AG09309 (cell line): Measurements from ENCODE around the gene PGC.
"Not testable (repeated sequence)": the region's sequence is repeated elsewhere in the genome, so short reads cannot be mapped to it uniquely, and the experiment has no call there.

Source experiments
- DNase-seq: peaks from one replicate; pipeline ENCODE4 v3.0.0-alpha.2; 2010; ENCODE audit warnings: low read depth
- H3K4me3 ChIP-seq: 2 replicates; pipeline ENCODE4 v1.5.1; 2011; ENCODE audit warnings: mild to moderate bottlenecking, low read depth, low read length, moderate library complexity; ENCODE audit not compliant: control insufficient read depth
- TF ChIP-seq, protein P1 (sequence below): IDR thresholded peaks from 2 replicates; pipeline ENCODE4 v1.5.1; 2011; ENCODE audit warnings: mild to moderate bottlenecking, low read depth, low read length, inconsistent platforms; ENCODE audit not compliant: insufficient read depth, control insufficient read depth; ENCODE audit errors: missing control alignments

Gene PGC

GRCh38 chr6:41768545-41769308 lies 21.5 kb upstream of the PGC start:
- no peak overlapping the region for H3K4me3 ChIP-seq
- TF ChIP-seq, protein P1, sequence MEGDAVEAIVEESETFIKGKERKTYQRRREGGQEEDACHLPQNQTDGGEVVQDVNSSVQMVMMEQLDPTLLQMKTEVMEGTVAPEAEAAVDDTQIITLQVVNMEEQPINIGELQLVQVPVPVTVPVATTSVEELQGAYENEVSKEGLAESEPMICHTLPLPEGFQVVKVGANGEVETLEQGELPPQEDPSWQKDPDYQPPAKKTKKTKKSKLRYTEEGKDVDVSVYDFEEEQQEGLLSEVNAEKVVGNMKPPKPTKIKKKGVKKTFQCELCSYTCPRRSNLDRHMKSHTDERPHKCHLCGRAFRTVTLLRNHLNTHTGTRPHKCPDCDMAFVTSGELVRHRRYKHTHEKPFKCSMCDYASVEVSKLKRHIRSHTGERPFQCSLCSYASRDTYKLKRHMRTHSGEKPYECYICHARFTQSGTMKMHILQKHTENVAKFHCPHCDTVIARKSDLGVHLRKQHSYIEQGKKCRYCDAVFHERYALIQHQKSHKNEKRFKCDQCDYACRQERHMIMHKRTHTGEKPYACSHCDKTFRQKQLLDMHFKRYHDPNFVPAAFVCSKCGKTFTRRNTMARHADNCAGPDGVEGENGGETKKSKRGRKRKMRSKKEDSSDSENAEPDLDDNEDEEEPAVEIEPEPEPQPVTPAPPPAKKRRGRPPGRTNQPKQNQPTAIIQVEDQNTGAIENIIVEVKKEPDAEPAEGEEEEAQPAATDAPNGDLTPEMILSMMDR: no peak
- DNase-seq: no peak

DNA sequence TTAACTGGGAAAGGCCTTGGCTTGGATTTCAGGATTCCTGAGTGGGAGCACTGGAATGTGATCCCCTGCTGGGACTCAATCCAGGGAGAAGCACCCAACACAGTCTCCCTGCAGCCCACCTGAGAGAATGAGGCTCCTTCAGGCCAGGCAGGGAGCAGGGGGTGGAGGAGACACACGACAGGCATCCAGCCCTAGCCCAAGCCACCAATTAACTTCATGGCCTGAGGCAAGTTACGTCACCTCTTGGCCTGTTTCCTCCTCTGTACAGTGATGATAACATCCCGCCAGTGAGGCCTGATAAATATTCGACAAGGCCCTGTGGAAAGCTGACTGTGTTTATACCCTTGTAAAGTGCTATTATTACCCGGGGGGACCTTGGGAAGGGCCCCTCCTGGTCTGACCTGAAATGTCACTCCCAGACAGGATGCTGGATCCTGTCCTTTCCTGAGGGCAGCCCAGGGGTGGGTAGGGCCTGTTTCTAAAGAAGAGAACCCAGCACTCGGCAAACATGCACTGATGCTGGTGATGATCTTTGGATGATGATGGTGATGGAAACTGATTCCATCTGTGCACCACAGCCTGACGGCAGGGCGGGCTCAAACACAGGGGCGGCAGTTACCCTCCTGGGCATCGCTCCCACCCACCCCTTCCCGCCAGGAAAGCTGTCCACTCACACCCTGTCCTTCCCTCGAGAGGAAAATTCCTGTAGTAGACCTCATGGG lies 20.1 kb upstream of the PGC start:
- peak; percentile 75 for DNase-seq
- TF ChIP-seq, protein P1: no peak
- H3K4me3 ChIP-seq: no peak overlapping the region

DNA sequence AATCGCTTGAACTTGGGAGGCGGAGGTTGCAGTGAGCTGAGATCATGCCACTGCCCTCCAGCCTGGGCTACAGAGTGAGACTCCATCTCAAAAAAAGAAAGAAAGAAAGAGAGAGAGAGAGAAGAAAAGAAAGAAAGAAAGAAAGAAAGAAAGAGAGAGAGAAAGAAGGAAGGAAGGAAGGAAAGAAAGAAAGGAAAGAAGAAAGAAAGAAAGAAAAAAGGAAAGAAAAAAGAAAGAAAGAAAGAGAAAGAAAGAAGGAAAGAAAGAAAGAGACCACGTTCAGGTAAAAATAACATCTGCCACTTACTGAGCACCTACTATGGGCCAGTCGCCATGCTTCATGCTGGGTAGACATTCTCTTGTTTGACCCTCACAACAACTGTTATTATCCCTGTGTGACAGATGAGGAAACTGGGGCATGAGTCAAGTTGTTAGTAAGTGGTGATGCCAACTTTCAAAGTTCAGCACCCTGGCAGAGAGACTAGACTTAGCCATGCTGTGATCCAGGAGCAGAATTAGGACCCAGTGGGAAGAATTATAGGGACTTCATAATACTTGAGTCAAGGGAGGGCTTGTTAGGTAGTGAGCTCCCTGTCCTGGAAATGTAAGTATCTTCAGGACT lies 19.0 kb upstream of the PGC start:
- DNase-seq, H3K4me3 ChIP-seq: not testable (repeated sequence)

DNA sequence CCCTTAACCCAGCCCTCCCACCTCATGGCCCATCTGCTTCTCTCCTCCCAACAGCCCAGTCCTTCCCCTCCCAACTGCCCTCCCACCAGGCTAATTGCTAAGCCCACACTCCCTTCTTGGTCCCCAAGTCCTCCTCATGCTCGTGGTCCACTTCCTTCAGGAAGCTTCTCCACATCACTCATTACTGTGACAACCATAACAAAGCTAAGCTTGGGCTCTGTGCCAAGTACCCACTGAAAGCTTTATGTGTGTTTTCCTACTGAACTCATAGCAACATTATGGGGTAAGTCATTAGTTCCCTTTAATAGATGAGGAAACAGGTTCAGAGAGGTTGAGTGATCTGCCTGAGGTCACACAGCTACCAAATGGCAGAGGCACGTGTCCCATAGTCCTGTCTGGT lies 16.3 kb upstream of the PGC start:
- no peak overlapping the region for H3K4me3 ChIP-seq
- DNase-seq: no peak
- TF ChIP-seq, protein P1: no peak

DNA sequence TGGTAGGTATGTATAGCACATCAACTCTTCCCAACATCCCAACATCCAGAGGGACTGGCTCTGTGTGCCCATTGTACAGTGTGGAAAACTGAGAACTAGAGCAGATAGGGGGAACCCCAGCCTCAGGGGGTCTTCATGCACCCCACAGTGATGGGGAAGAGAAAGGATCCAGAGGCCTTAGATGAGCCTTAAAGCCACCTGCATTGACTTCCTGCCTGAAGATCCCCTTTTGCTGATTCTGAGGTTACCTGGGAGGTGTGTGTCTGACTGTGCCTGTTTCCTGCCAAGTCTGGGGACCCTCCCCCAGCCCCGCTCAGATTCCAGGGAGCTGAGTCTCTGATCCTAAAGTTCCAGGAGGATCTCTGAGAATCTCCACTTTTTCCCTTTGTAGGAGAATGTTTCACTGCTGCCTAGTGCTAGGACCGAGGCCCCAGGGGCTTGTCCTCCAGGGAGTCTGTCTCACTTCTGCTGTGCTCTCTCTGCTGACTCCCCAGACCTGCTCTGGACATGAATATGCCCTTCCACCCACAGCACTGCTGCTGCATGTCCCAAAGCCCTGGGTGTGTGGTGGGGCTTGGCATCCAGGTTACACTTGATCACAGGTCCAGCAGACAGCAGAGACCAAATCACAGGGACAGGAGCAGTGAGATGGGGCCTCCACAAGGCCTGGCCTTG lies 12.8 kb upstream of the PGC start:
- TF ChIP-seq, protein P1: no peak
- no peak overlapping the region for H3K4me3 ChIP-seq
- DNase-seq: no peak

DNA sequence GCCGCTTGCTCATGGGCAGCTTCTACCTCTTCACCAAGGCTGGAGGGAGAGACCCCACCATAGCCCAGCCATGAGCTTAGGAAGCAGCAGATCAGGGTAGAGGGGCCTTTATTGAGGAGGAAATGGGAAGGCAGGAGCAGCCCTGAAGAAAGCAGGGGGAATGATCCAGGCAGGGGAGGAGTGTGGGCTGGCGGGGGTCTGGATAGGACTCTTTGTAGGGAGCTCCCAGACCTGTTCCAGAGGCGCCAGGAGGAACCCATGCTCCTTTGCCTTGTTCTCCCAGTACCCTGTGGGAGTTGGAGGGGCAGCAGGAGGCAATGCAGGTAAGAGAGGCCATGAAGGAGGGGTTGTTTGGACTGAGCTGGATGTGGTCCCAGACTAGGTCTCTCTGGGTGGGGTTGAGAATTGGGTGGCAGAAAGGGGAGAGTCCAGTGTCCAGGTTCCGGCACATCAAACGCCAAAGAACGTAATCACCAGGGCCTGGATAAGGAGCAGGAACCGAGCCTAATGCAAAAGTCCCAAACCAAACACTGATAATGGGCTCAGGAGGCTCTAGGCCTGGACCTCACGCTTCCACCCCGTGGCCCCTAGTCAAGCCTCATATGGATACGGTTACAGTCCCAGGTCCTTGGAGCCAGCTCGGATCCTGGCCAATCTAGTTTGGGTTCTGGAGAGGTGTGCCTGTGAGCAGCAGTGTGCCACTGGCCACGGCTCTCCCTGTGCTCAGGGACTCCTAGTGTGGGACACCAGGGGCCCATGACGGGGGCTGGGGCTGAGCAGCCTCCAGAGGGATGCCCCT lies 12.1 kb upstream of the PGC start:
- no peak overlapping the region for H3K4me3 ChIP-seq
- no peak for DNase-seq
- TF ChIP-seq, protein P1: no peak
